ENCODE results near the gene TBC1D14.

DNA sequence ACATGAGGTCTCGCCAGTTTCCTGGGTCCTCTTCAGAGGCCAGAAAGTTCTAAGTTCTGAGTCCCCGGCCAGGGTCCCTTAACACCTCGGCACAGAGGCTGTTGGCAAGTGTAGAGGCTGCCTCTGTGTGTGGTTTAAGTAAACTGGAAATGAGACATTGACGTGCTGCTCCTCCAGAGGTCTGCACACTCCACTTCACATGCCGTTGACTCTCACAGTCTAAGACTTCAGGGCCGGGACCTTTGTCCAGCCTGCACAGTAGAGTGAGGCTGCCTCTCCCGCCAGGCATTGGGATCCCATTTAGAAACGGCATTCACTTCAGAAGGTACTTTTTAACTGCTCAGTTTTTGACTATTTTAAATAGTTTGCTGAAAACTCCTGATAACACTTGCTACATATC is 123.0 kb downstream of the TBC1D14 start:
- TF ChIP-seq, protein P1, sequence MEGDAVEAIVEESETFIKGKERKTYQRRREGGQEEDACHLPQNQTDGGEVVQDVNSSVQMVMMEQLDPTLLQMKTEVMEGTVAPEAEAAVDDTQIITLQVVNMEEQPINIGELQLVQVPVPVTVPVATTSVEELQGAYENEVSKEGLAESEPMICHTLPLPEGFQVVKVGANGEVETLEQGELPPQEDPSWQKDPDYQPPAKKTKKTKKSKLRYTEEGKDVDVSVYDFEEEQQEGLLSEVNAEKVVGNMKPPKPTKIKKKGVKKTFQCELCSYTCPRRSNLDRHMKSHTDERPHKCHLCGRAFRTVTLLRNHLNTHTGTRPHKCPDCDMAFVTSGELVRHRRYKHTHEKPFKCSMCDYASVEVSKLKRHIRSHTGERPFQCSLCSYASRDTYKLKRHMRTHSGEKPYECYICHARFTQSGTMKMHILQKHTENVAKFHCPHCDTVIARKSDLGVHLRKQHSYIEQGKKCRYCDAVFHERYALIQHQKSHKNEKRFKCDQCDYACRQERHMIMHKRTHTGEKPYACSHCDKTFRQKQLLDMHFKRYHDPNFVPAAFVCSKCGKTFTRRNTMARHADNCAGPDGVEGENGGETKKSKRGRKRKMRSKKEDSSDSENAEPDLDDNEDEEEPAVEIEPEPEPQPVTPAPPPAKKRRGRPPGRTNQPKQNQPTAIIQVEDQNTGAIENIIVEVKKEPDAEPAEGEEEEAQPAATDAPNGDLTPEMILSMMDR (IDR thresholded peaks at IDR 0.05 in 4 of 5, conservative IDR thresholded peaks at IDR 0.05 in 1 of 5), result no peak
- no peak for TF ChIP-seq POLR2A (IDR thresholded peaks at IDR 0.05)

Data from gastrocnemius medialis (tissue), 4 donors.